RKO (cell line): ENCODE measurements around the gene DGKI.
A peak's percentile ranks its signal among the peaks of the same experiment; 100 is the strongest.
"Not testable (repeated sequence)": the region's sequence is repeated elsewhere in the genome, so short reads cannot be mapped to it uniquely, and the experiment has no call there.

Experiments
- DNase-seq: peaks from one replicate; pipeline ENCODE4 v3.0.0-alpha.2; 2016; ENCODE audit warnings: low spot score

The DGKI gene

GRCh38 chr7:137835486-137836112, 11.2 kb downstream of the DGKI start:
- no peak for DNase-seq

DNA sequence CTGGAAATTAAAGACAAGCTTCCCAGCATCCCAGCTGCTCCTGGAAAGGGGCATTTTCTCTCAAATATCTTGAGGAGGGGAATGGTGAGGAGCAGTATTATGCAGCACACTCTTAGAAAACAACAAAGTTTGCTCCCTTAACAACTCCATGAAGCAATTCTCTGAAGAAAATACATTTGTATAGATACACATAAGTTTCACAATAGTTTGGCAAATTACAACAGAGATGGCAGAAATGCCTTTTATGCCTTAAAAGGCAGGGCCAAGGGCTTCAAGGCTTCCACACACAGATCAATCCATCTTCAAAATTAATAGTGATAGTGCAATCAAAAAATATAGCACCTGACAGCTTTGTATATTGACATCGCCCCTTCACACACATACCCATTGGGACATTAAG, 12.2 kb downstream of the DGKI start:
- DNase-seq, result no peak

- DNase-seq, result not testable (repeated sequence)
Measured at GRCh38 chr7:137832990-137833389, 13.8 kb downstream of the DGKI start.

- DNase-seq, result no peak
Measured at GRCh38 chr7:137832382-137832781, 14.4 kb downstream of the DGKI start.

GRCh38 chr7:137831555-137831954, 15.2 kb downstream of the DGKI start:
- DNase-seq, result not testable (repeated sequence)

GRCh38 chr7:137829337-137829992, 17.3 kb downstream of the DGKI start:
- no peak for DNase-seq

GRCh38 chr7:137828456-137828855, 18.3 kb downstream of the DGKI start:
- DNase-seq, result no peak

GRCh38 chr7:137825489-137825888, 21.3 kb downstream of the DGKI start:
- no peak for DNase-seq

DNA sequence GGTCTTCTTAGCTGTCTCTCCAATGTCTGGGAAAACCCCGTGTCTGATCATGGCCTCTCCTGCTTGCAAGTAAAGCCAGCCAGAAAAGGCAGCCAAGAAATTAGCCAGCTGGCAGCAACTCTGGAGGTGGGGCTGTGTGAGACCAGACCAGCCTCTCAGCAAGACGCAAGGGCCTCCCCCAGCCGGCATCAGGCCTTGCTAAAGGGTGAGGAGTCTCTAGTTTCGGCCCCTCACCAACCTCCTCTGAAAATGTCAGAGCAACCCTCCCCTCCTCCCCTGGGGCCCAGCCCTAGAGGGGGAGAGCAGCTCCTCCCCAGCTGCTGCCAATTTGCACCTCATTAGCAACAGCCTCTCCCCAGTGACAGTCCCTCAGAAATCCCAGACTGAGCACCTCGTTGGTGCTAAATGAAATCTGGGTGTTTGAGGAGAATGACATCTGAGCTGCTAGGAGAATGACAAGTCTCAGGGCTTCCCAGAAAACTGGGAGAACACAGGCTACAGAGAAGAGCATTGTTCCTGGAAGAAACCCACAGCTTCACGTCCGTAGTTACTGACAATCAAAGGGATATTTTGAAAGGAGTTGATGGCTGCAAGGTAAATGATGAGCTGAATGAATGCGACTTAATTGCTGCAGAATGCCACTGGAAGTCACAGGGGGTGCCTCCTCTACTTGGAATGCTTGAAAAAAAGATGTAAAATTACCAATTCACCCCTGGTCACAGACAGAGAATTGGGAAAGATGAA, 25.9 kb downstream of the DGKI start:
- DNase-seq, result no peak

- no peak for DNase-seq
Measured at GRCh38 chr7:137820156-137820555, 26.6 kb downstream of the DGKI start.

- DNase-seq, result no peak
Measured at GRCh38 chr7:137818036-137818435, 28.7 kb downstream of the DGKI start.

DNA sequence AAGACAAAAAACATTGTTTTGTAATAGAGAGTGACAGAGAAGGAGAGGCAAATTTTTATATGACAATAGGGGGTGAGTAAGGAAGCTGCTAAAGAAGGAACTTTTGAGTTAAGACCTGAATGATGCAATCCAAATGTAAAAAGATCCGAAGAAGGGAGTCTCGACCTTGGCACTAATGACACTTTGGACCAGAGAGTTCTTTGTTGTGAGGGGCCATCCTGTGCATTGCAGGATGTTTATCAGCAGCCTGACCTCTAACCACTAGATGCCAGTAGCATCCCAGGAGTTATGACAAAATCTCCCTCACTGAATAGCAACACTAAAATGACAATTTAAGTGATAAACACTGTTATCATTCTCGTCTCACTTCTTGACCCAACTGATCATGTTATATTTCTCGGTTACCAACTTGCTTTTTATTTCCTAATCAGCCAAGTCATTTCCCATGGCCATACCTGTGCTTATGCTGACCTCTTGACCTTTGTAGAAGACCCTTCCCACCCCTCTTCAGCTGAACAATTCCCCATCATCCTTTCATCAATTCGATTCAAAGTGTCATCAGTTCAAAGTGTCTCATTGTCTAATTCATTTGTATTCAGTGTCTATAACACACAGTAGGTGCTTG, 30.0 kb downstream of the DGKI start:
- DNase-seq, result peak; percentile 51

DNA sequence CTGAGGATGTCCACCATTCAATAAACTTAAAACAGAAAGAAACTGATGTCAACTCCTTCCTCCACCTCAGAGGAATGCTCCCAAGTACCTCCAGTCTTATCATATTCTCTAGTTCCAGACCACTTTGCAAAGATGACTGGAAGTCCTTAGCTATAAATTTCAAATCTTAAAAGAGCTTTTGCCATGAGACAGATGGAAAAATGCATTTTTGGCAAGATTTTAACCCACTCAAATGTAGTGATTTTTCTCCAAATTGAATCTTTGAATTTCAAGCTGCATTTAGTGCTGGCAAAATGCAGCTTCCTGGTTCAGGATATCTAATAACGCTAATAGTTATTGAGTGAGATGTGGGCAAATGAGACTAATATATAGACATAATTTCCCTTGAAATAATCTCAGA, 33.2 kb downstream of the DGKI start:
- DNase-seq, result no peak

DNA sequence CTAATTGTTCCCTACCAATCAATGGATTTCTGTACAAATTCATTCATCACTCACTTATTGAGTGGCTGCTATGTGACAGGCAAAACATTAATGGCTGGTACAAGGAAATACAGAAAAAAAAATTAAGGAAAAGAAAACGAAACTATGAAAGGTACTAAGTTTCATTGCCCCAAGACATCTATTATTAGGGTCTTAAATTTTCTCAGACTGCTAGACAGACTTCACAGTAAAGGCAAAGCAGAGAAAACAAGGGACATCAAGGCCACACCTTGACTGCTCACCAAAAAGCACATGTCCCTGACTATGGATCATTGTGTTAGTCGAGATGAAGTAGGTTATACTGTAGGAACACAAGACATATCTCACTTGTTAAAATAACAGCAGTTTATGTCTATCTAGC, 36.5 kb downstream of the DGKI start:
- DNase-seq, result no peak

- no peak for DNase-seq
Measured at GRCh38 chr7:137804836-137805235, 41.9 kb downstream of the DGKI start.

- DNase-seq, result no peak
Measured at GRCh38 chr7:137801491-137801890, 45.3 kb downstream of the DGKI start.

DNA sequence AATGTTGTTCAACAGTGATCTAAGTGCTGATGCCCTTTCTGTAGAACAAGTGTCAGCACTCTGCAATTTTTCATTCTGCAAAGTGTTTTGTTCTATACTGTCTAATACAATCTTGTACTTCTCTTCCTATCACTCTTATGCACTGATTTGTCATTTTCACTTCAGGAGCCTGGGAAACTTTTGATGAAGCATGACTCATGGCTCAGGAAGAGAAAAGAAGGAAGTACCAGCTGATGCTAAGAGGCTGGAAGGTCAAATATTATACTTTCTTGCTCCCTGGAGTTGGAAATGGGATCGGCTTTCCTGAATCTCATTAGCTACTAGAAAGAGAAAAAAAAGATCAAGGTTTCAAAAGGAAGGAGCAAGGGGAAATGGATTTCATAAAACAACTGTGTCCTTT, 45.8 kb downstream of the DGKI start:
- DNase-seq, result peak; percentile 69

GRCh38 chr7:137798073-137798763, 48.6 kb downstream of the DGKI start:
- DNase-seq, result no peak

GRCh38 chr7:137795211-137795610, 51.6 kb downstream of the DGKI start:
- DNase-seq, result no peak

DNA sequence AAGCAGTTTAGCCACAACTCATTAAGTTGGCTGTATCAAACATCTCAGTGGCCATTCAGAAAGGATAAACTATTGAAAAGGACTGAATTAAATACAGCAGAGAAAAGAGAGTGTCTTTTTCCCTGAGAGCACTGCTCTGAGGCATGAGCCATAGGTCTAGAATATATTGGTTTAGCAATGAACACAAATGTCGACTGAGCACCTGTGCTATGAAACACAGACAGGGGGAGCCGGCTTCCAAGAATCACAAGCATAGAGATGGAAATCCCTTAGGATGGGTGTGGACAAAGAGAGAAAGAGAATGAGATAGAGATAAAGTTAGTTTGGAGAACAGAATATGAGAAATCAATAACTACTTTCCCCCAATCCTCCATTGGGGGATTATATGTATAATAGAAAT, 54.8 kb downstream of the DGKI start:
- DNase-seq, result peak; percentile 21

GRCh38 chr7:137790828-137791227, 55.9 kb downstream of the DGKI start:
- no peak for DNase-seq

- DNase-seq, result no peak
Measured at GRCh38 chr7:137789215-137789882, 57.4 kb downstream of the DGKI start.
